Hepatocyte (in vitro differentiated cells): ENCODE data around the gene GPI. TPM values are rescaled to one million over a fixed set of nuclear protein-coding genes. Genes with fewer than 3 reads are reported as not detected.

Experiments used
- DNase-seq: peaks from one replicate; pipeline ENCODE4 v3.0.0-alpha.2; 2016; ENCODE audit warnings: low spot score
- H2AFZ ChIP-seq: fragments of 200-600 bp; sonication (generic); 2 replicates; pipeline ENCODE4 v1.6.0; 2016; ENCODE audit warnings: antibody characterized with exemption, mild to moderate bottlenecking
- H3K27ac ChIP-seq: fragments of 200-600 bp; sonication (generic); 2 replicates; pipeline ENCODE4 v1.5.1; 2016; ENCODE audit warnings: mild to moderate bottlenecking
- H3K27me3 ChIP-seq: fragments of 200-600 bp; sonication (generic); 2 replicates; pipeline ENCODE4 v1.6.1; 2016
- H3K36me3 ChIP-seq: fragments of 200-600 bp; sonication (generic); replicated peaks from 2 replicates; pipeline ENCODE4 v1.5.1; 2016; ENCODE audit warnings: low read depth; ENCODE audit not compliant: insufficient read depth
- H3K4me1 ChIP-seq: fragments of 200-600 bp; sonication (generic); 2 replicates; pipeline ENCODE4 v1.5.1; 2016; ENCODE audit warnings: mild to moderate bottlenecking, moderate library complexity; ENCODE audit not compliant: insufficient read depth
- H3K4me2 ChIP-seq: fragments of 200-600 bp; sonication (generic); 2 replicates; pipeline ENCODE4 v1.6.0; 2016
- H3K4me3 ChIP-seq: fragments of 200-600 bp; sonication (generic); 2 replicates; pipeline ENCODE4 v1.5.1; 2016; ENCODE audit warnings: mild to moderate bottlenecking
- H3K79me2 ChIP-seq: fragments of 200-600 bp; sonication (generic); 2 replicates; pipeline ENCODE4 v1.6.0; 2017; ENCODE audit warnings: mild to moderate bottlenecking
- H3K9me2 ChIP-seq: fragments of 200-600 bp; sonication (generic); replicated peaks from 2 replicates; pipeline ENCODE4 v1.6.0; 2017; ENCODE audit warnings: mild to moderate bottlenecking; ENCODE audit not compliant: insufficient read depth
- H3K9me3 ChIP-seq: fragments of 200-600 bp; sonication (generic); 2 replicates; pipeline ENCODE4 v1.5.1; 2016; ENCODE audit warnings: low read depth, mild to moderate bottlenecking
- H4K20me1 ChIP-seq: fragments of 200-600 bp; sonication (generic); 2 replicates; pipeline ENCODE4 v1.6.0; 2016; ENCODE audit warnings: mild to moderate bottlenecking; ENCODE audit not compliant: insufficient read depth, poor library complexity, severe bottlenecking
- CTCF ChIP-seq: fragments of 200-600 bp; sonication (generic); IDR thresholded peaks from 2 replicates; pipeline ENCODE4 v1.5.1; 2016; ENCODE audit warnings: antibody characterized with exemption, mild to moderate bottlenecking; ENCODE audit not compliant: poor library complexity
- EZH2 ChIP-seq: fragments of 200-600 bp; sonication (generic); IDR thresholded peaks from 2 replicates; pipeline ENCODE4 v1.6.1; 2016; ENCODE audit warnings: antibody characterized with exemption, mild to moderate bottlenecking, borderline replicate concordance
- EZH2phosphoT487 ChIP-seq: fragments of 200-600 bp; sonication (generic); IDR thresholded peaks from one replicate; pipeline ENCODE4 v1.6.1; 2018; ENCODE audit warnings: antibody characterized with exemption, mild to moderate bottlenecking, low read depth, moderate library complexity; ENCODE audit not compliant: unreplicated experiment, severe bottlenecking
- WGBS: methylation state at CpG from one replicate; pipeline ENCODE4 v1.1.6; 2016; ENCODE audit warnings: low lambda C conversion rate; ENCODE audit errors: missing lambda C conversion rate; 5-methylcytosine and 5-hydroxymethylcytosine counted together
- polyA plus RNA-seq: library from polyadenylated mRNA; unstranded; fragments of >200 nt; fragmentation: Nextera tagmentation; extraction: Ambion mirVana; gene quantifications from 2 replicates; pipeline ENCODE4 v1.2.1, GENCODE V29; 2016
- total RNA-seq: library from RNA; depleted of rRNA; stranded (reverse); fragments of >200 nt; gene quantifications from 2 replicates; pipeline ENCODE4 v1.2.3, GENCODE V29; 2014

GPI gene
- total and polyA plus RNA-seq, 2 experiments from 2014 or later = 117 to 120 TPM

GRCh38 chr19:34380639-34381241 lies 15.7 kb downstream of the GPI start:
- H3K9me2 ChIP-seq = no peaks in the 10 kb centered on the region
- WGBS = 92% methylated on average over 5 of the region's 5 CpGs
- H3K79me2 ChIP-seq = no peaks in the 10 kb centered on the region
- H4K20me1 ChIP-seq = no peaks in the 10 kb centered on the region
- H3K4me3 ChIP-seq = no peak overlapping the region
- H3K4me1 ChIP-seq = no peaks in the 10 kb centered on the region
- H3K36me3 ChIP-seq = no peaks in the 10 kb centered on the region
- H3K27ac ChIP-seq = no peak overlapping the region
- no peaks in the 10 kb centered on the region for H3K9me3 ChIP-seq
- no peak overlapping the region for H3K4me2 ChIP-seq
- no peaks in the 10 kb centered on the region for H3K27me3 ChIP-seq
- no peak for TF ChIP-seq EZH2
- no peak for TF ChIP-seq EZH2phosphoT487
- TF ChIP-seq CTCF = no peak
- no peak for DNase-seq
- H2AFZ ChIP-seq = no peak overlapping the region

GRCh38 chr19:34381399-34382251 lies 16.6 kb downstream of the GPI start:
- Histone ChIP-seq H3K9me3 (no peaks in the 10 kb centered on the region), H3K4me2 (no peak overlapping the region), H3K27me3 (no peaks in the 10 kb centered on the region), H3K79me2 (no peaks in the 10 kb centered on the region), H4K20me1 (no peaks in the 10 kb centered on the region), H3K4me1 (no peaks in the 10 kb centered on the region), H3K36me3 (no peaks in the 10 kb centered on the region), H3K9me2 (no peaks in the 10 kb centered on the region), H3K4me3 (no peak overlapping the region), H2AFZ (no peak overlapping the region), H3K27ac (no peak overlapping the region)
- DNase-seq = no peak
- TF ChIP-seq EZH2phosphoT487 (no peak), CTCF (no peak), EZH2 (no peak)
- WGBS = 97% methylated on average over 14 of the region's 14 CpGs

- no peak overlapping the region for H3K4me2 ChIP-seq
- no peaks in the 10 kb centered on the region for H4K20me1 ChIP-seq
- no peaks in the 10 kb centered on the region for H3K9me2 ChIP-seq
- H3K79me2 ChIP-seq = no peaks in the 10 kb centered on the region
- no peaks in the 10 kb centered on the region for H3K27me3 ChIP-seq
- H3K36me3 ChIP-seq = no peaks in the 10 kb centered on the region
- no peak overlapping the region for H3K27ac ChIP-seq
- 98% methylated on average over 4 of the region's 4 CpGs for WGBS
- TF ChIP-seq CTCF (no peak), EZH2 (no peak), EZH2phosphoT487 (no peak)
- H3K9me3 ChIP-seq = no peaks in the 10 kb centered on the region
- no peaks in the 10 kb centered on the region for H3K4me1 ChIP-seq
- DNase-seq = no peak
- H3K4me3 ChIP-seq = no peak overlapping the region
- no peak overlapping the region for H2AFZ ChIP-seq
Observed at GRCh38 chr19:34382471-34382870, 17.5 kb downstream of the GPI start.
